ENCODE measurements around the gene SLC8A1.

GRCh38 chr2:40341198-40341597 is 110.7 kb downstream of the SLC8A1 start:
- TF ChIP-seq EP300 (IDR thresholded peaks at IDR 0.05) (no peak), POLR2A (IDR thresholded peaks at IDR 0.05) (no peak), CTCF (IDR thresholded peaks at IDR 0.05) (no peak)

Data from upper lobe of left lung (tissue), 4 donors.